Measurements from ENCODE around the gene SOX18. TPM values are rescaled to one million over a fixed set of nuclear protein-coding genes. Genes with fewer than 3 reads are reported as not detected.

Gene SOX18
- total and polyA plus RNA-seq, 2 of the 13 experiments (the other 11 are each of a cell fraction or from before 2014, with no cell fraction given), result 1.6 to 1.9 TPM

DNA sequence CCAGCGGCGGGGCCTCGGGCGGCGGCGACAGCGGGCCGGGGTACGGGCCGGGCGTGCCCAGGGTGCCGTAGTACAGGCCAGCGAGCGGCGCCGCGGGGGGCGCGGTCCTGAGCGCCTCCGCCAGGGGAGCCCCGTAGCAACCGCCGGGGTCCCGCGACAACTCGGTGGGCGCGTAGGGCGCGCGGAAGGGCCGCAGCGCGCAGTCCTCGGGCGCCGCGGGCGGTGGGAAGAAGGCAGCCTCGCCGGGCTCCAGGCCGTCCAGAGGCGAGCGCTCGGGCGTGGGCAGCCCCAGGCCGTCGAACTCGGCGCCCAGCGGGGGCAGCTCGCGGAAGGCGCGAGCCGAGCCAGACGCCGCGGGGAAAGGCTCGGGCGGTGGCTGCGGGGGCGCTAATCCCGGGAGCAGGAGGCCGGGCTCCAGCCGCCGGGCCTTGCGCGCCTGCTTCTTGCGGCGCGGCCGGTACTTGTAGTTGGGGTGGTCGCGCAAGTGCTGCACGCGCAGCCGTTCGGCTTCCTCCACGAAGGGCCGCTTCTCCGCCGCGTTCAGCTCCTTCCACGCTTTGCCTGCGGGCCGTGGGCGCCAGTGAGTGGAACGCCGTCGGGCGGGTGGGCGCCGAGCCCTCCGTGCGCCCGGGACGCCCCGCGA is 916 bp downstream of the SOX18 start (continued):
- TF ChIP-seq MIER3 (CRISPR knock-in tag; IDR thresholded peaks at IDR 0.05; ENCODE audit: borderline replicate concordance) (no peak), ZNF589 (CRISPR knock-in tag; conservative IDR thresholded peaks at IDR 0.05) (no peak), IKZF4 (CRISPR knock-in tag; IDR thresholded peaks at IDR 0.05; ENCODE audit: borderline replicate concordance, low read depth, not compliant biosample characterization) (no peak), ZNF234 (CRISPR knock-in tag; conservative IDR thresholded peaks at IDR 0.05) (no peak), MED8 (CRISPR knock-in tag; IDR thresholded peaks at IDR 0.05; ENCODE audit: insufficient replicate concordance) (no peak), REL (CRISPR knock-in tag; conservative IDR thresholded peaks at IDR 0.05) (no peak), NFIB (CRISPR knock-in tag; IDR thresholded peaks at IDR 0.05; ENCODE audit: borderline replicate concordance) (no peak), ZNF317 (CRISPR knock-in tag; IDR thresholded peaks at IDR 0.05) (no peak), ZNF83 (CRISPR knock-in tag; IDR thresholded peaks at IDR 0.05; ENCODE audit: borderline replicate concordance) (no peak), ZNF777 (CRISPR knock-in tag; IDR thresholded peaks at IDR 0.05) (peak; percentile 67; the same call in 1 of the 2 replicates), GPN1 (CRISPR knock-in tag; IDR thresholded peaks at IDR 0.05; ENCODE audit: borderline replicate concordance) (0 out of 2 replicates have a peak, but pooled peaks have one; percentile 20), TCF12 (IDR thresholded peaks at IDR 0.05) (no peak), TCF12 (CRISPR knock-in tag; IDR thresholded peaks at IDR 0.05) (no peak), ZSCAN29 (CRISPR knock-in tag; conservative IDR thresholded peaks at IDR 0.05) (no peak), ZNF180 (CRISPR knock-in tag; IDR thresholded peaks at IDR 0.05; ENCODE audit: borderline replicate concordance, low read depth) (no peak), RBFOX2 (IDR thresholded peaks at IDR 0.05; ENCODE audit: low read depth, low read length) (0 out of 2 replicates have a peak, but pooled peaks have one; percentile 49), ZNF660 (CRISPR knock-in tag; IDR thresholded peaks at IDR 0.05; ENCODE audit: borderline replicate concordance, low read depth) (no peak), ZNF792 (CRISPR knock-in tag; IDR thresholded peaks at IDR 0.05) (no peak), MYNN (CRISPR knock-in tag; IDR thresholded peaks at IDR 0.05; ENCODE audit: low read depth) (no peak), ZSCAN20 (CRISPR knock-in tag; IDR thresholded peaks at IDR 0.05; ENCODE audit: borderline replicate concordance) (no peak), HOXA7 (CRISPR knock-in tag; IDR thresholded peaks at IDR 0.05) (no peak), TBL1XR1 (IDR thresholded peaks at IDR 0.05; ENCODE audit: borderline replicate concordance, low read length, partially characterized antibody) (no peak), POLR2A (IDR thresholded peaks at IDR 0.05; ENCODE audit: insufficient read depth in 1 of 2, low read depth in 2 of 2, low read length in 2 of 2) (no peak)
- TF ChIP-seq, protein P1, sequence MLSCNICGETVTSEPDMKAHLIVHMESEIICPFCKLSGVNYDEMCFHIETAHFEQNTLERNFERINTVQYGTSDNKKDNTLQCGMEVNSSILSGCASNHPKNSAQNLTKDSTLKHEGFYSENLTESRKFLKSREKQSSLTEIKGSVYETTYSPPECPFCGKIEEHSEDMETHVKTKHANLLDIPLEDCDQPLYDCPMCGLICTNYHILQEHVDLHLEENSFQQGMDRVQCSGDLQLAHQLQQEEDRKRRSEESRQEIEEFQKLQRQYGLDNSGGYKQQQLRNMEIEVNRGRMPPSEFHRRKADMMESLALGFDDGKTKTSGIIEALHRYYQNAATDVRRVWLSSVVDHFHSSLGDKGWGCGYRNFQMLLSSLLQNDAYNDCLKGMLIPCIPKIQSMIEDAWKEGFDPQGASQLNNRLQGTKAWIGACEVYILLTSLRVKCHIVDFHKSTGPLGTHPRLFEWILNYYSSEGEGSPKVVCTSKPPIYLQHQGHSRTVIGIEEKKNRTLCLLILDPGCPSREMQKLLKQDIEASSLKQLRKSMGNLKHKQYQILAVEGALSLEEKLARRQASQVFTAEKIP (CRISPR knock-in tag; IDR thresholded peaks at IDR 0.05; ENCODE audit: borderline replicate concordance), result no peak
- TF ChIP-seq, protein P2, sequence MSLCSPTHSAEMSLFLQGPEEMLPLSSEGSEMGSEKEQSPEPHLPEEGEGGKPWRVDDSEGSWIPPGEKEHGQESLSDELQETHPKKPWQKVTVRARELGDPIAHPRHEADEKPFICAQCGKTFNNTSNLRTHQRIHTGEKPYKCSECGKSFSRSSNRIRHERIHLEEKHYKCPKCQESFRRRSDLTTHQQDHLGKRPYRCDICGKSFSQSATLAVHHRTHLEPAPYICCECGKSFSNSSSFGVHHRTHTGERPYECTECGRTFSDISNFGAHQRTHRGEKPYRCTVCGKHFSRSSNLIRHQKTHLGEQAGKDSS (CRISPR knock-in tag; IDR thresholded peaks at IDR 0.05; ENCODE audit: borderline replicate concordance, low read depth), result no peak
- TF ChIP-seq, protein P3, sequence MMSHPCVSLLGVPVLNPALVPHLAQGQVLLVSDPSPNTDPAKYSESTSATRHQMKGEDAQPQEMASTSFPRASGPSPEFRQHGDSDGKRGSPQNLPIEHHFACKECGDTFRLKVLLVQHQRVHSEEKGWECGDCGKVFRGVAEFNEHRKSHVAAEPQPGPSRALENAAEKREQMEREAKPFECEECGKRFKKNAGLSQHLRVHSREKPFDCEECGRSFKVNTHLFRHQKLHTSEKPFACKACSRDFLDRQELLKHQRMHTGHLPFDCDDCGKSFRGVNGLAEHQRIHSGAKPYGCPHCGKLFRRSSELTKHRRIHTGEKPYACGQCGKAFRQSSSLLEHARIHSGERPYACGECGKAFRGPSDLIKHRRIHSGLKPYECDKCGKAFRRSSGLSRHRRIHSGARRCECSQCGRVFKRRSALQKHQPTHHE (CRISPR knock-in tag; IDR thresholded peaks at IDR 0.05; ENCODE audit: borderline replicate concordance), result no peak
- TF ChIP-seq, protein P4, sequence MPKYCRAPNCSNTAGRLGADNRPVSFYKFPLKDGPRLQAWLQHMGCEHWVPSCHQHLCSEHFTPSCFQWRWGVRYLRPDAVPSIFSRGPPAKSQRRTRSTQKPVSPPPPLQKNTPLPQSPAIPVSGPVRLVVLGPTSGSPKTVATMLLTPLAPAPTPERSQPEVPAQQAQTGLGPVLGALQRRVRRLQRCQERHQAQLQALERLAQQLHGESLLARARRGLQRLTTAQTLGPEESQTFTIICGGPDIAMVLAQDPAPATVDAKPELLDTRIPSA (CRISPR knock-in tag; IDR thresholded peaks at IDR 0.05; ENCODE audit: borderline replicate concordance), result no peak

Data from HepG2 (cell line).